Epithelial cell of esophagus (primary cell): ENCODE measurements around the gene EED.

Experiments used
- DNase-seq: peaks from one replicate; pipeline ENCODE4 v3.0.0; 2010; ENCODE audit warnings: low read depth
- H3K4me3 ChIP-seq: 2 replicates; pipeline ENCODE4 v1.5.1; 2011; ENCODE audit warnings: mild to moderate bottlenecking, low read length, control low read depth
- CTCF ChIP-seq: IDR thresholded peaks from 2 replicates; pipeline ENCODE4 v1.5.1; 2011; ENCODE audit warnings: low read depth, mild to moderate bottlenecking, low read length, control low read depth, inconsistent platforms; ENCODE audit not compliant: insufficient read depth; ENCODE audit errors: missing control alignments

Gene EED

GRCh38 chr11:86249307-86250098 lies 5.0 kb downstream of the EED start:
- no peak for DNase-seq
- no peak overlapping the region for H3K4me3 ChIP-seq
- TF ChIP-seq CTCF: no peak

GRCh38 chr11:86251345-86251744 lies 6.8 kb downstream of the EED start:
- TF ChIP-seq CTCF: no peak
- no peak for DNase-seq

GRCh38 chr11:86255896-86256295 lies 11.3 kb downstream of the EED start:
- no peak for TF ChIP-seq CTCF
- DNase-seq: no peak

More at GRCh38 chr11:86251345-86251744, 6.8 kb downstream of the EED start:
- H3K4me3 ChIP-seq: no peak overlapping the region

GRCh38 chr11:86256608-86257007 lies 12.1 kb downstream of the EED start:
- no peak for DNase-seq
- H3K4me3 ChIP-seq: no peak overlapping the region
- no peak for TF ChIP-seq CTCF

More at GRCh38 chr11:86255896-86256295, 11.3 kb downstream of the EED start:
- no peak overlapping the region for H3K4me3 ChIP-seq

GRCh38 chr11:86257446-86257845 lies 12.9 kb downstream of the EED start:
- no peak for DNase-seq
- H3K4me3 ChIP-seq: no peak overlapping the region
- TF ChIP-seq CTCF: no peak

GRCh38 chr11:86259730-86260129 lies 15.2 kb downstream of the EED start:
- no peak for TF ChIP-seq CTCF
- no peak overlapping the region for H3K4me3 ChIP-seq
- no peak for DNase-seq

- no peak overlapping the region for H3K4me3 ChIP-seq
- DNase-seq: no peak
- no peak for TF ChIP-seq CTCF
Observed at GRCh38 chr11:86261328-86261727, 16.8 kb downstream of the EED start.
